HEK293 (cell line): Measurements from ENCODE around the gene SSX4.
"Not testable (repeated sequence)": the region's sequence is repeated elsewhere in the genome, so short reads cannot be mapped to it uniquely, and the experiment has no call there.

ENCODE experiments used
- CTCF ChIA-PET: fragments of 350-600 bp; formaldehyde crosslinking; extraction: SDS; loops from one replicate; lab custom pipeline; 2021; ENCODE audit warnings: antibody characterized with exemption; lab: Yijun Ruan, JAX
- POLR2A ChIA-PET: fragments of 300-600 bp; formaldehyde crosslinking; extraction: SDS; loops from one replicate; lab custom pipeline; 2020; ENCODE audit warnings: antibody characterized with exemption, inconsistent platforms; lab: Yijun Ruan, JAX
- H3K27ac ChIP-seq: fragments of 200-500 bp; sonication (Bioruptor generic); 2 replicates; pipeline ENCODE4 v1.5.1; 2014; ENCODE audit warnings: low read depth, low read length, control low read depth, inconsistent platforms; ENCODE audit errors: extremely low read depth
- H3K36me3 ChIP-seq, 2 experiments: fragments of 200-500 bp in 1 of 2; sonication (Bioruptor generic) in 1 of 2; 1 replicate in 1 of 2; 2 replicates in 1 of 2; pipeline ENCODE4 v1.5.1; 2014 to 2017; ENCODE audit warnings: inconsistent platforms in 2 of 2, low read length in 2 of 2; ENCODE audit not compliant: control insufficient read depth in 2 of 2, insufficient read depth in 1 of 2
- H3K4me1 ChIP-seq: fragments of 200-500 bp; sonication (Bioruptor generic); 2 replicates; pipeline ENCODE4 v1.5.1; 2014; ENCODE audit warnings: mild to moderate bottlenecking, low read length, inconsistent platforms; ENCODE audit not compliant: control insufficient read depth, insufficient read depth
- H3K4me3 ChIP-seq: 2 replicates; pipeline ENCODE4 v1.5.1; 2011; ENCODE audit warnings: low read depth, mild to moderate bottlenecking, control low read depth, low read length, moderate library complexity
- H3K9me3 ChIP-seq: fragments of 200-500 bp; sonication (Bioruptor generic); 2 replicates; pipeline ENCODE4 v1.5.1; 2014; ENCODE audit warnings: low read depth, low read length, inconsistent platforms; ENCODE audit not compliant: control insufficient read depth, insufficient read depth
- REST ChIP-seq: fragments of 450-650 bp; formaldehyde crosslinking; IDR thresholded peaks from 2 replicates; pipeline ENCODE4 v1.5.1; 2016; ENCODE audit warnings: missing biosample characterization, missing genetic modification characterization
- ZNF280D ChIP-seq: fragments of 450-650 bp; formaldehyde crosslinking; IDR thresholded peaks from 2 replicates; pipeline ENCODE4 v1.5.1; 2016; ENCODE audit warnings: missing biosample characterization, missing genetic modification characterization
- ZNF660 ChIP-seq: fragments of 450-650 bp; IDR thresholded peaks from 2 replicates; pipeline ENCODE4 v1.5.1; 2018; ENCODE audit warnings: missing biosample characterization, mild to moderate bottlenecking, missing genetic modification characterization

The SSX4 gene, protein sequence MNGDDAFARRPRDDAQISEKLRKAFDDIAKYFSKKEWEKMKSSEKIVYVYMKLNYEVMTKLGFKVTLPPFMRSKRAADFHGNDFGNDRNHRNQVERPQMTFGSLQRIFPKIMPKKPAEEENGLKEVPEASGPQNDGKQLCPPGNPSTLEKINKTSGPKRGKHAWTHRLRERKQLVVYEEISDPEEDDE

GRCh38 chrX:48383239-48383638 lies at the start of gene SSX4:
TSS of gene SSX4 (plus strand) at chrX:48383539. CDS start at chrX:48384054, 515 bp downstream.
- POLR2A ChIA-PET, result not testable (repeated sequence)

DNA sequence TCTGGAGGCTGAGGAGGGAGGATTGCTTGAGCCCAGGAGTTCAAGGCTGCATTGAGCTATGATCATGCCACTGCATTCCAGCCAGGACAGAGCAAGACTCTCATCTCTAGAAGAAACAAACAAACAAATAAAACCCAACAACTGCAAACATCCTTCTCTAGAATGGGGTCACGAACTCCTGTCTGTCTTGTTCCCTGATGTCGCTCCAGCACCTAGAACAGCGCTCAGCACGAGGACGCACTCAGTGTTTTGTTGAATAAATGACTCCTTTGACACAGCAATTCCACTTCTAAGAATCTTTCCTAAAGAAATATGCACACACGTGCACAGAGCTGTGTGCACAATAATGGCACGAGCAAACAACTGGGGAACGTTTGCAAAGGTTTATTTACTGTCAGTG lies 37.3 kb upstream of the SSX4 start:
- POLR2A ChIA-PET, CTCF ChIA-PET, H3K4me1 ChIP-seq, H3K9me3 ChIP-seq, H3K4me3 ChIP-seq, H3K36me3 ChIP-seq, H3K27ac ChIP-seq: not testable (repeated sequence)
- TF ChIP-seq REST, result peak; percentile 56; the same call in 1 of the 2 replicates

More at GRCh38 chrX:48383239-48383638, at the start of gene SSX4:
- H3K4me1 ChIP-seq, H3K9me3 ChIP-seq, H3K4me3 ChIP-seq, H3K36me3 ChIP-seq, CTCF ChIA-PET, H3K27ac ChIP-seq: not testable (repeated sequence)

- H3K4me1 ChIP-seq, H3K9me3 ChIP-seq, H3K27ac ChIP-seq, CTCF ChIA-PET, H3K4me3 ChIP-seq, H3K36me3 ChIP-seq, POLR2A ChIA-PET: not testable (repeated sequence)
Measured at GRCh38 chrX:48356315-48357094, 26.8 kb upstream of the SSX4 start, which contains the start of gene SSX3. TSS of gene SSX3 (minus strand) at chrX:48356703. CDS start at chrX:48355249, 1,454 bp downstream.

GRCh38 chrX:48357681-48358080 lies 25.7 kb upstream of the SSX4 start:
- Histone ChIP-seq H3K4me1 (no peaks in the 10 kb centered on the region), H3K36me3 (no peaks in the 10 kb centered on the region), H3K27ac (no peak overlapping the region), H3K9me3 (no peaks in the 10 kb centered on the region), H3K4me3 (no peak overlapping the region)
- CTCF ChIA-PET, result no interaction called here
- POLR2A ChIA-PET, result no interaction called here
- TF ChIP-seq ZNF280D, result no peak
- no peak for TF ChIP-seq ZNF660 (tag by site-specific recombination)

GRCh38 chrX:48359281-48359680 lies 24.1 kb upstream of the SSX4 start:
- H3K9me3 ChIP-seq, H3K4me3 ChIP-seq, H3K4me1 ChIP-seq, CTCF ChIA-PET, H3K36me3 ChIP-seq, H3K27ac ChIP-seq, POLR2A ChIA-PET: not testable (repeated sequence)

DNA sequence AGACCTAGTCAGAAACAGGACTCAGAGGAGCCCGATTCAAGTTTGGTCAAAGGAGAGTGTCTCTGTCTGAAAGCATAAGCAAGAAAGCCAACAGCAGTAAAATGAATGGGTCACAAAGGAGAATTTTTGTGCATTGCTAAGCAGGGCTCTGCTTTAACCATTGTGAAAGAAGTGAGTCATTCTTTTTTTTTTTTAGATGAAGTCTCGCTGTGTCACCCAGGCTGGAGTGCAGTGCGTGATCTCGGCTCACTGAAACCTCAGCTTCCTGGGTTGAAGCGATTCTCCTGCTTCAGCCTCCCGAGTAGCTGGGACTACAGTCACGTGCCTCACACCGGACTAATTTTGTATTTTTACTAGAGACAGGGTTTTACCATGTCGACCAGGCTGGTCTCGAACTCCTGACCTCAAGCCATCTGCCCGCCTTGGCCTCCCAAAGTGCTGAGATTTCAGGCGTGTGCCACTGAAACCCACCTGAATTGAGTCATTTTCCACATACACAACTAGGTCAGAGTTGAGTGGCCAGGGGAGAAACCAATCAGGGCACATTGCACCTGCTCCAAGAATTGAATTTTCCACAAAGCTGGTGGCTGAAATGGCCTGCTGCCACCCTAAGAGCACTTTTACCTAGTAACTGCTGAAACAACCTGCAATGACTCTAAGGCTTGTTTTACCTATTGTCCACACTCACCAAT lies 15.5 kb upstream of the SSX4 start:
- CTCF ChIA-PET, H3K27ac ChIP-seq, POLR2A ChIA-PET, H3K36me3 ChIP-seq, H3K9me3 ChIP-seq, H3K4me1 ChIP-seq, H3K4me3 ChIP-seq: not testable (repeated sequence)

DNA sequence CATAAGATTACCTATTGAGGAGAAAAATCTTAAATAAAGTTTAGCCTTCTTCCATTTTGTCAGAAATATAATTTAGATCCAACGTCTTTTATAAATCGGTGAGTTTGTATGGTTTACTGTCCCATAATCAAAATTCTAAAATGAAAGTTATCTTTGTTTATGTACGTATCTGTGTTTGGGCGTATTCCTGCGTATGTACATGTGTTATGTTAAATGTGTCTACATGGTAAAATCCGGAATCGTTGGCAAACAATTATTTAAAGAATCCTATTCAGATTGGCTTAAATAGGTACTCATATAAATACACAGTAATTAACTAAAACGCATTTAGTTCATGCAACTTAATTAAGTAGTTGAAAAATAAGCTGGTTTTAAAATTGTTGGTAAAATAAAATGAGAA lies 12.9 kb upstream of the SSX4 start:
- H3K4me3 ChIP-seq, H3K27ac ChIP-seq, H3K36me3 ChIP-seq, POLR2A ChIA-PET, CTCF ChIA-PET, H3K9me3 ChIP-seq, H3K4me1 ChIP-seq: not testable (repeated sequence)

DNA sequence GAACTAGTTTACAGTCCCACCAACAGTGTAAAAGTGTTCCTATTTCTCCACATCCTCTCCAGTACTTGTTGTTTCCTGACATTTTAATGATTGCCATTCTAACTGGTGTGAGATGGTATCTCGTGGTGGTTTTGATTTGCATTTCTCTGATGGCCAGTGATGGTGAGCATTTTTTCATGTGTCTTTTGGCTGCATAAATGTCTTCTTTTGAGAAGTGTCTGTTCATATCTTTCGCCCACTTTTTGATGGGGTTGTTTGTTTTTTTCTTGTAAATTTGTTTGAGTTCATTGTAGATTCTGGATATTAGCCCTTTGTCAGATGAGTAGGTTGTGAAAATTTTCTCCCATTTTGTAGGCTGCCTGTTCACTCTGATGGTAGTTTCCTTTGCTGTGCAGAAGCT lies 13.6 kb downstream of the SSX4 start:
- H3K36me3 ChIP-seq, H3K4me1 ChIP-seq, H3K27ac ChIP-seq, H3K4me3 ChIP-seq, POLR2A ChIA-PET, H3K9me3 ChIP-seq: not testable (repeated sequence)
- CTCF ChIA-PET, result interaction anchor here (0.6 kb wide), 1 partner anchor 1611 kb away, joined by 3 read pairs; no protein-coding TSS in a partner anchor
